Colon (tissue), 2 donors: ENCODE measurements around the gene CDK7.

Experiments
- FAIRE-seq: peaks from 2 replicates; lab custom pipeline; 2012; peaks lifted over from hg19 to GRCh38; lab: Jason Lieb, UNC
- donor health status: control.
- donor health status: control.

Gene CDK7

GRCh38 chr5:69293882-69294281 is 59.2 kb downstream of the CDK7 start:
- no peak for FAIRE-seq

DNA sequence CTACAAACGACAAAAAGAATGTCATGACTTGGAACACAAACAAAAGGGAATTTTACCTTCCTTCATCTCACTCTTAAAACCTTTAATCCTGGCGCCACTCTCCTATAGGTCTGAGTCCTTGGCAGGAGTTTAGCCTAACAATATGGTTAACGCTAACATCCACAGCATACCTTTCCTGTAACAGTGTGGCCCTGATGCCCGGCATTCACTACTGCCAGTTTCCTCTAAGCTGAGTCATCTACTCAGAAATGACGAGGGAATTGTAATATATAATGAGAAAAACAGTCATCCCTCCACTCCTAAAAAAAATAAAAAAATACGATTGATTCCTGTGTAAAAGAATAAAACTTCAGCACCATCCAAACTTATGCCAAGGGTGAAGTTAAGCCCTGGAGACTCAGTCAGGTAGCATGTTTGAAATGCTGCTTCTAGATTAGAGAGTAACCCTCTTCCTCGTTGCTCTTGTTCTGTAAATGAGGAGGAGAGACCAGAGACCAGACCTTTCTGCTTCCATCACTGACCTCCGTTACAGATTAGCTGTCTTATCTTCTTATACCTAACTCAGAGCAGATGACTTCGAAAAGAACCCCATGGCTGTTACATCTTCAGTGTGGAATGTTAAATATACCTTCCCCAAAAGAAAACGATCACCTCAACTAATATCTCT is 60.5 kb downstream of the CDK7 start:
- FAIRE-seq, result no peak

DNA sequence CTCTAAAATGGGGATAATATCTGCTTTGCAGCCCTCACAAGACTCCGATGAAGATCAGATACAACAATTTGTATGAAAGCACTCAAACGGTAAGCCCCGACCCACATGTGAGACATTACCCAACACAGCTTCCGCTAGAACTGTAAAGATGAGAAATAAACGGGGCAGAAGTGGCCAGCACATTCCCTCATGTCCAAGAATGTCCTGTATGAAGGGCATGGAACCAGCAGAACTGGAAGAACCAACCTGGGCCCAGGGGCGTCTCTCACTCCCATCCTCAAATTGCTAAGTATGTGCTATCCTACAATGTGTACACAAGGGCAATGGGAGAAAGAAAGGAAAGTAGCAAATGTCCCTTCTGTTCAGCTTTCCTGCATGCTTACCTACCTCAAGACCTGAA is 64.9 kb downstream of the CDK7 start:
- no peak for FAIRE-seq

GRCh38 chr5:69300537-69301203 is 66.0 kb downstream of the CDK7 start:
- FAIRE-seq, result no peak

GRCh38 chr5:69305512-69305911 is 70.8 kb downstream of the CDK7 start:
- no peak for FAIRE-seq

DNA sequence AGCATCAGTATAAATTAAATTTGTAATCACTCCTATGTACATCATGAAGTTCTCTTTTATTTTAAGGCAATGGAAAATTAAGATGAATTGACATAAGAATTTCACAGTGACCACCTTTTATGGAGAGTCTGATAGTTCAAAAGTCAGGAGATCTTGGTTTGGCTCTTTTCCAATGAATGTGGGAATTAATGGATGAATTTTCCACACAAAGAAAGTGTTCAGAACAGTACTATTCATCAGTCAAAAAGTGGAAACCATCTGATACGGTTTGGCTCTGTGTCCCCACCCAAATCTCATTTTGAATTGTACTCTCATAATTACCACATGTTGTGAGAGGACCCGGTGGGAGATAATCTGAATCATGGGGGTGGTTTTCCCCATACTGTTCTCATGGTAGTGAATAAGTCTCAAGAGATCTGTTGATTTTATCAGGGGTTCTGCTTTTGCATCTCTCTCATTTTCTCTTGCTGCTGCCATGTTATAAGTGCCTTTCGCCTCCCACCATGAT is 73.4 kb downstream of the CDK7 start:
- FAIRE-seq, result no peak

DNA sequence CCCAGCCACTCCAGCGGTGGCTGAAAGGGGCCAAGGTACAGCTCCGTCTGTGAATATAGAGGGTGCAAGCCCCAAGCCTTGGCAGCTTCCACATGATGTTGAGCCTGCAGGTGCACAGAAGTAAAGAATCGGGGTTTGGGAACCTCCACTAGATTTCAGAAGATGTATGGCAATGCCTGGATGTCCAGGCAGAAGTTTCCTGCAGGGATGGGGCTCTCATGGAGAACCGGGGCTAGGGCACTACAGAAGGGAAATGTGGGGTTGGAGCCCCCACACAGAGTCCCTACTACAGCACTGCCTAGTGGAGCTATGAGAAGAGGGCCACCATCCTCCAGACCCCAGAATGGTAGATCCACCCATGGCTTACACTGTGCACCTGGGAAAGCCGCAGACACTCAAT is 74.7 kb downstream of the CDK7 start:
- no peak for FAIRE-seq

GRCh38 chr5:69312459-69313160 is 77.9 kb downstream of the CDK7 start:
- no peak for FAIRE-seq

GRCh38 chr5:69313428-69313827 is 78.7 kb downstream of the CDK7 start:
- no peak for FAIRE-seq

- FAIRE-seq, result no peak
Measured at GRCh38 chr5:69315972-69316371, 81.3 kb downstream of the CDK7 start.

DNA sequence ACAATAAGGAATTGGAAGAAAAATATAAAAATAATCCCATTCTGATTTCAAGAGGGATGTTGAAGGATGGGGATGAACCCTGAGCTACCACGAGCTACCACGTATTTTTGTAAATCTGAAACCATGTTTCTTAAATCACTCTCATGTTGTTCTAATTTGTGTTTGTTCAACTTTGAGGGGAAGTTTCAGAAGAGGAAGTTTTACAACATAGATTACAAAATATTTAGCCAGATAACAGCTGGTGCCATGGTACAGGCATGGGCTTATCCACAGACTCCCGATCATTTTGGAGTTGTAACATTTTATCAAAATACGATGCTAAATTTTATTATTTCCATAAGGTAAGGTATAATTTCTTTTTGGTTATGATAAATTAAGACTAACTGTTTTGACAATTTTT is 82.7 kb downstream of the CDK7 start:
- FAIRE-seq, result no peak

DNA sequence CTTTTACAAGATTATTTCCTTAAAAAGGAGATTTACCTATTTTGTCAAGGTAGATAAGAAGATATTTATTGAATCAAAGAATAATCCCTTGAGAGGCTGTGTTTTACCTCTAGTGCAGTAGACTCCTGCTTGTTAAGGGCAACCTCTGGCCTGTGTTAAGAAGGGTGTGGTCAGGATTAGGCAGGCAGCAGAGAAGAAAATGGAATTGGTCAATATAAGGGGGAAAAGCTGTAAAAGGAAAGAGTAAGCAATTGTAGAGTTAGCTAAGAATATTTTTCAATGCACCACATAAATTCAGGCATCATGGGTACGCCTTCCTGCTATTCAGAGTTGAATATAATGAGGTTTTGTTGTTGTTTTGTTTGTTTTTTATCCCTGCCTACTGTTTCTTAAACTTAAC is 91.7 kb downstream of the CDK7 start:
- no peak for FAIRE-seq
